ENCODE data around the gene SF3B2. TPM values are rescaled to one million over a fixed set of nuclear protein-coding genes. Genes with fewer than 3 reads are reported as not detected.

Gene SF3B2
- total and polyA plus RNA-seq, 4 donors: 50.5 to 67.6 (median 57.2) TPM

DNA sequence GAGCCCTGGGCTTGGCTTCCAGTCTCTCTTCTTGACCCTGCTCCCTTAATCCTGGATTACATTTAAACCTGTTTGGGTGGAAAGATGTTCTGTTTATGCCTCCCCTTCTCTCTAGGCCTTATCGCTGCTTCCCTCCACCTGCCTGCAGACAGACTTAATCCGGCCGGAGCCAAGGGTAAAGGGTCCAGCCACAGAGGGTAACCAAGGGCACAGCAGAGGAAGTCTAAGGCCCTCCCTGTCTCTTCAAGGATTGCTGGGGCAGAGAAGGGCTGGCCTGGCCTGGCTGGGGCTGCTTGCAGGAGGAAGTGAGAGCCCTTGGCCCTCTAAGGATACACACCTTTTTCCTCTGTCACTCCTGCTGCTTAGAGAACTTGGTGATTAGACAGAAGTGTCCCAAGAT lies 5.3 kb upstream of the SF3B2 start:
- WGBS: 89% methylated on average over 3 of the region's 3 CpGs
- Histone ChIP-seq H3K9me3 (ENCODE audit: control insufficient read depth in 4 of 4, low read length in 3 of 4) (no peaks in the 10 kb centered on the region), H3K4me3 (ENCODE audit: low read depth in 1 of 3, low read length in 3 of 3) (no peak overlapping the region), H3K9ac (ENCODE audit: low read depth in 1 of 2, low read length in 2 of 2) (no peak overlapping the region), H3K36me3 (ENCODE audit: control insufficient read depth in 4 of 4, insufficient read depth in 3 of 4, low read depth in 1 of 4, low read length in 3 of 4) (no peaks in the 10 kb centered on the region), H3K4me1 (ENCODE audit: control insufficient read depth in 4 of 4, insufficient read depth in 4 of 4, low read length in 3 of 4) (peaks cover 0 to 18% (median 10%) of the 10 kb centered on the region in 4 donors), H3K27ac (ENCODE audit: low read depth in 1 of 2, low read length in 2 of 2) (no peak overlapping the region), H3K27me3 (ENCODE audit: control insufficient read depth in 4 of 4, insufficient read depth in 4 of 4, low read length in 3 of 4) (peaks cover 0 to 4% (median 0%) of the 10 kb centered on the region in 4 donors)
- TF ChIP-seq FOXA2 (IDR thresholded peaks at IDR 0.05) (no peak), FOXA1 (IDR thresholded peaks at IDR 0.05) (no peak), RXRA (IDR thresholded peaks at IDR 0.05) (no peak), YY1 (IDR thresholded peaks at IDR 0.05) (no peak), RAD21 (IDR thresholded peaks at IDR 0.05) (no peak), HNF4A (conservative IDR thresholded peaks at IDR 0.05) (no peak), CTCF (IDR thresholded peaks at IDR 0.05; ENCODE audit: low read depth, low read length, missing input control) (no peak), NR2F2 (IDR thresholded peaks at IDR 0.05) (no peak), ATF3 (IDR thresholded peaks at IDR 0.05) (no peak), ZBTB33 (IDR thresholded peaks at IDR 0.05) (no peak), TAF1 (conservative IDR thresholded peaks at IDR 0.05) (no peak)
- DNase-seq (ENCODE audit: low spot score): no peak

DNA sequence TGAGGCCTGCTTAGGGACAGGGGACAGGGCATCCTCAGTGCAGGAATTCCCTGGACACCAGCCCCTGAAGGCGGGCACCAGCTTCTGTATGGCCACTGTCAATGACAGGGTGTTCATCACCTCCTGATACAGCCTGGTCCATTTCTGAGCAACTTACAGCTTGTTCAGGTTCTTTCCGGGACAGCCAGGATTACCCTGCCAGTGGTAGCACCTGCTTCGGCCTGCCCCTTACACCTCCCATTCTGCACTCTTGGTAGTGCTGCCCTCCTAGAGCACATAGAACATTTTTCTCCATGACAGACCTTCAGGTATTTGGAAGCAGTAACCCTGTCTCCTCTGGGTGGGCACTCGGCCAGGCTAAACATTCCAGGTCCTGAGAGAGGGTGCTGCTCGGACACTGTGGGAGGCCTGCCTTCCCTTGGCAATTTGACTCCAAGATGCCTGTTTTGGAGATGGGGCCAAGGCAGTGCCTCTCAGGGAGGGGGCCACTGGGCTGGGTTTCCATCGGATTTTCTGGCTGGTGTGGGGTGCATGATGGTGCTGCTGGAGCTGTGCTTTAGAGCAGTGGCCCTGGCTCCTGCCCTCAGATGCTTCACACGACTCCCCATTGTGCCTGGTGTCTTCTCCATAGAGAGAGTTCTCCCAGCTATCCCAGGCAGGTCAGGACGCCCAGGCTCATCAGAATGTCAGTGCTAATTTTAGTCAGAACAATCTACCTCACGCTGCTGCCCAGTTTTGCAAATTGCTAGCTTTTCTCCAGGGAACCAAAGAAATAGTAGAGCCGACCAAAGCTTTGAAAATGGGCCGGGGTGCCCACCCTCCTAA lies 4.4 kb upstream of the SF3B2 start:
- no peak overlapping the region for H3K9ac ChIP-seq (ENCODE audit: low read depth in 1 of 2, low read length in 2 of 2)
- no peak for DNase-seq (ENCODE audit: low spot score)
- 85% methylated on average over 11 of the region's 11 CpGs for WGBS

More for the DNA sequence above, 4.4 kb upstream of the SF3B2 start:
- Histone ChIP-seq H3K27ac (ENCODE audit: low read depth in 1 of 2, low read length in 2 of 2) (no peak overlapping the region), H3K4me1 (ENCODE audit: control insufficient read depth in 4 of 4, insufficient read depth in 4 of 4, low read length in 3 of 4) (peaks cover 0 to 20% (median 11%) of the 10 kb centered on the region in 4 donors), H3K4me3 (ENCODE audit: low read depth in 1 of 3, low read length in 3 of 3) (no peak overlapping the region), H3K36me3 (ENCODE audit: control insufficient read depth in 4 of 4, insufficient read depth in 3 of 4, low read depth in 1 of 4, low read length in 3 of 4) (no peaks in the 10 kb centered on the region), H3K9me3 (ENCODE audit: control insufficient read depth in 4 of 4, low read length in 3 of 4) (no peaks in the 10 kb centered on the region), H3K27me3 (ENCODE audit: control insufficient read depth in 4 of 4, insufficient read depth in 4 of 4, low read length in 3 of 4) (peaks cover 0 to 4% (median 0%) of the 10 kb centered on the region in 4 donors)
- TF ChIP-seq NR2F2 (IDR thresholded peaks at IDR 0.05): no peak
- no peak for TF ChIP-seq REST (IDR thresholded peaks at IDR 0.05)
- no peak for TF ChIP-seq FOXA2 (IDR thresholded peaks at IDR 0.05)
- TF ChIP-seq FOXA1 (IDR thresholded peaks at IDR 0.05): no peak
- no peak for TF ChIP-seq YY1 (IDR thresholded peaks at IDR 0.05)
- no peak for TF ChIP-seq ZBTB33 (IDR thresholded peaks at IDR 0.05)
- no peak for TF ChIP-seq EGR1 (IDR thresholded peaks at IDR 0.05; ENCODE audit: low read depth in 2 of 2)
- TF ChIP-seq MAX (IDR thresholded peaks at IDR 0.05): no peak
- no peak for TF ChIP-seq RXRA (IDR thresholded peaks at IDR 0.05)
- no peak for TF ChIP-seq ATF3 (IDR thresholded peaks at IDR 0.05)
- TF ChIP-seq HNF4A (conservative IDR thresholded peaks at IDR 0.05): no peak
- TF ChIP-seq GABPA (IDR thresholded peaks at IDR 0.05 in 1 of 2, conservative IDR thresholded peaks at IDR 0.05 in 1 of 2): no peak
- no peak for TF ChIP-seq CTCF (IDR thresholded peaks at IDR 0.05; ENCODE audit: low read depth, low read length, missing input control)
- TF ChIP-seq SP1 (IDR thresholded peaks at IDR 0.05): no peak

Data from liver (tissue), 9 donors.